H1 (cell line): ENCODE measurements around the gene GAS6. TPM values are rescaled to one million over a fixed set of nuclear protein-coding genes. Genes with fewer than 3 reads are reported as not detected.

Experiments
- ZNF274 ChIP-seq: IDR thresholded peaks from 2 replicates; pipeline ENCODE4 v1.7.0; 2012; ENCODE audit warnings: low read length, borderline replicate concordance; ENCODE audit errors: extremely low read depth
- polyA plus RNA-seq, 7 experiments: library from polyadenylated mRNA; depleted of rRNA in 3 of 7; stranded (reverse) in 5 of 7; unstranded in 2 of 7; fragments of >200 nt in 5 of 7; fragments of 200-250 nt in 2 of 7; gene quantifications; 1 replicate in 5 of 7; 2 replicates in 1 of 7; 4 replicates in 1 of 7; pipeline versions ENCODE4 v1.2.1 to v1.2.3, GENCODE V29; 2011 to 2013; ENCODE audit warnings: missing spikeins in 2 of 7, mixed read lengths in 2 of 7
- total RNA-seq: library from RNA; stranded (reverse); fragmentation: NEBNext Ultra II Directional; extraction: Animal tissue kit (Norgen Biotek cat#: 25700); gene quantifications from 2 replicates; pipeline ENCODE4 v1.2.1, GENCODE V29; 2021

Gene GAS6
- total and polyA plus RNA-seq, 2 of the 8 experiments (the other 6 are each of a cell fraction or from before 2014, with no cell fraction given): 18.6 to 31.0 TPM

DNA sequence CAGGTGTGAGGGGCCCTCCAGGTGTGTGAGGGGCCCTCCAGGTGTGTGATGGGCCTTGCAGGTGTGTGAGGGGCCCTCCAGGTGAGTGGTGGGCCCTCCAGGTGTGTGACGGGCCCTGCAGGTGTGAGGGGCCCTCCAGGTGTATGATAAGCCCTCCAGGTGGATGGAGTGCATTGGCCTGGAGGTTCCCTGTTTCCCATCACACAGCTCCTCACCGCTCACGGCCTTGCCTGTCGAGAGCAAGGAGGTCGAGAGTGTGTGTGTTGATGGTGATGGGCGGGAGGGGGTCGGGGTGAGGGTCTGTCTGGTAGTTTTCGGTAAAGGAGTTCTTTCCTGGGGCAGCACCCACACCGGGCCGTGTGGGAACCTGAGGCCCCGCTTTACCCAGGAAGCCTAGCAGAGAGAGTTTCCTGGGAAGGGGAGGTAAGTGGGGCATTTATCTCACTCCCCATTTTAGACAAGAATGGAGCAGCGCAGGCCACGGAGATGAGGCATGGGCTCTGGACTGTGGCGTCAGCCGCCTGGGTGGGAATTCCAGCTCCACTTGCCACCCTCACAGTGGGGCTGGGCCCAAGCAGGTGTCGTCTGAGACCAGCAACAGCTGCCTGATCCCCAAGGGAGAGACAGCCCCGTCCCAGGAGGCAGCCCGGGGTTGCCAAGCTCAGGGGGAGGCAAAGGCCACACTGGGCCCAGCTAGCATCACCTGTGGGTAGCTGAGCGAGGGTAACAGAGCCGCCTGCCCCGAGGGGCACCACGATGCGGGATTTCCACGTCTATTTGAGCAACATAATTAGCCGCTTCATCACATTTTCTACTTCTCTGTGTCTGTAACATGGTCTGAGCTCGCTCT is 10.9 kb upstream of the GAS6 start (continued):
- TF ChIP-seq ZNF274: no peak
